A673 (cell line): ENCODE measurements around the gene CELF4.

Experiments
- CTCF ChIP-seq: fragments of 300-800, 200-600 bp; sonication (generic); conservative IDR thresholded peaks from 2 replicates; pipeline ENCODE4 v1.5.1; 2017; ENCODE audit warnings: low read depth, mild to moderate bottlenecking, antibody characterized with exemption, low read length, moderate library complexity, mixed read lengths
- EZH2 ChIP-seq: fragments of 200-600 bp; sonication (generic); IDR thresholded peaks from 2 replicates; pipeline ENCODE4 v1.6.1; 2017; ENCODE audit warnings: borderline replicate concordance, low read depth, mild to moderate bottlenecking, mixed read lengths, antibody characterized with exemption, low read length; ENCODE audit not compliant: poor library complexity, severe bottlenecking

- TF ChIP-seq EZH2, result no peak
- TF ChIP-seq CTCF, result no peak
Measured at GRCh38 chr18:37561986-37562385, 3.6 kb downstream of the CELF4 start.
